ENCODE results near the gene STPG1.

GRCh38 chr1:24336075-24336474 is 77.5 kb downstream of the STPG1 start:
- TF ChIP-seq MYC (IDR thresholded peaks at IDR 0.05; ENCODE audit: low read depth, low read length), result no peak
- TF ChIP-seq MYC (CRISPR knock-in tag; IDR thresholded peaks at IDR 0.05; ENCODE audit: borderline replicate concordance, low read depth), result no peak
- no peak for TF ChIP-seq NUFIP1 (IDR thresholded peaks at IDR 0.05; ENCODE audit: partially characterized antibody)
